ENCODE measurements around the gene HYCC2. TPM values are rescaled to one million over a fixed set of nuclear protein-coding genes. Genes with fewer than 3 reads are reported as not detected.
"Not testable (repeated sequence)": the region's sequence is repeated elsewhere in the genome, so short reads cannot be mapped to it uniquely, and the experiment has no call there.

Gene HYCC2
- total and polyA plus RNA-seq, 5 donors, result 3.1 to 17.2 (median 13.0) TPM

GRCh38 chr2:201072201-201072530 is 695 bp upstream of the HYCC2 start:
- H3K9me3 ChIP-seq (ENCODE audit: control insufficient read depth, low read length), result no peaks in the 10 kb centered on the region
- no peaks in the 10 kb centered on the region for H3K27me3 ChIP-seq (ENCODE audit: control insufficient read depth, insufficient read depth)
- ATAC-seq (no peak), DNase-seq (no peak)
- H3K4me1 ChIP-seq (ENCODE audit: control insufficient read depth, insufficient read depth, low read length), result no peaks in the 10 kb centered on the region
- peak overlapping the region; percentile 87 for H3K4me3 ChIP-seq (ENCODE audit: low read length)
- intact Hi-C loops (cut with DNase I), result loop anchor here in 2 of 4 donors (5.0 to 10.0 kb wide), 3 partner anchors 83 to 170 kb away; no protein-coding TSS in a partner anchor
- H3K27ac ChIP-seq (ENCODE audit: low read length), result peak overlapping the region; percentile 78
- WGBS, result 2% methylated on average over 5 of the region's 5 CpGs

DNA sequence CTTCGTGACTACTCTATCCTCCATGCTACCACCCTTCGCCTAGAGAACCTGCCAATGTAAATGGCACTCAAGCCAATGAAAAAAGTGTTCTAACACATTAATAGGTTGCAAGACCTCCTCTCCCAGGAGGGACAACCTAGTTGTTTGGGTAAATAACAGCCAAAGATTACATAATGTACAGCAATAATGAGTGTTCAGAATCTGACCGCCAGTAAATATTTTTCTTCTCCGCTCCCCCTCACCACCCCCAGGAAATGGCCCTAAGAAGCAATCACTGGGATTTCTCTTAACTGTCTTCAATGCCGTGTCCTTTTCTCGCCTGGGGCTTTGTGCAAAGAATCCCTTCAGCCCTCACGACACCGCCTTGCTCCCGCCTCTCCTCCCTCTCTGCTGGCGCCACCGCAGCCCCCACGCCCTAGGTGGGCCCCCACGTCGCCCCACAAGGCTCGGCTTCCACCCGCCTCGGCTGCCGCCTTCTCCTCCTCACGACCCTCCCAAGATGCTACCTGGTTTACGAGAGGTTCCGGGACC is 458 bp downstream of the HYCC2 start:
- H3K27me3 ChIP-seq (ENCODE audit: control insufficient read depth, insufficient read depth), result no peaks in the 10 kb centered on the region
- no peaks in the 10 kb centered on the region for H3K4me1 ChIP-seq (ENCODE audit: control insufficient read depth, insufficient read depth, low read length)
- H3K9me3 ChIP-seq (ENCODE audit: control insufficient read depth, low read length), result no peaks in the 10 kb centered on the region
- peak overlapping the region; percentile 87 for H3K4me3 ChIP-seq (ENCODE audit: low read length)
- peak overlapping the region; percentile 80 for H3K27ac ChIP-seq (ENCODE audit: low read length)
- ATAC-seq (peak; percentile 30 to 54), DNase-seq (no peak)
- intact Hi-C loops (cut with DNase I), result loop anchor here in 2 of 4 donors (5.0 to 10.0 kb wide), 3 partner anchors 84 to 169 kb away; no protein-coding TSS in a partner anchor
- WGBS, result under 1% methylated on average over 21 of the region's 21 CpGs

- WGBS, result 68% methylated on average over 2 of the region's 2 CpGs
- Histone ChIP-seq H3K4me1 (ENCODE audit: control insufficient read depth, insufficient read depth, low read length) (peaks cover 1% of the 10 kb centered on the region), H3K27ac (ENCODE audit: low read length) (no peak overlapping the region), H3K4me3 (ENCODE audit: low read length) (no peak overlapping the region), H3K9me3 (ENCODE audit: control insufficient read depth, low read length) (no peaks in the 10 kb centered on the region), H3K27me3 (ENCODE audit: control insufficient read depth, insufficient read depth) (no peaks in the 10 kb centered on the region)
- ATAC-seq (no peak), DNase-seq (no peak)
- intact Hi-C loops (cut with DNase I), result loop anchor here in 2 of 4 donors (5.0 to 10.0 kb wide), 2 partner anchors 163 to 350 kb away; no protein-coding TSS in a partner anchor
These were observed 6.6 kb downstream of the HYCC2 start for GRCh38 chr2:201064797-201065329.

- 96% methylated on average over 5 of the region's 5 CpGs for WGBS
- H3K27ac ChIP-seq (ENCODE audit: low read length); ATAC-seq; H3K4me3 ChIP-seq (ENCODE audit: low read length); H3K27me3 ChIP-seq (ENCODE audit: control insufficient read depth, insufficient read depth); H3K9me3 ChIP-seq (ENCODE audit: control insufficient read depth, low read length); H3K4me1 ChIP-seq (ENCODE audit: control insufficient read depth, insufficient read depth, low read length); DNase-seq: not testable (repeated sequence)
- intact Hi-C loops (cut with DNase I), result loop anchor here in 1 of 4 donors (10.0 kb wide), 1 partner anchor 349 kb away; no protein-coding TSS in a partner anchor
These were observed 8.0 kb downstream of the HYCC2 start for GRCh38 chr2:201063516-201063915.

- intact Hi-C loops (cut with DNase I), result loop anchor here in 1 of 4 donors (10.0 kb wide), 1 partner anchor 345 kb away; no protein-coding TSS in a partner anchor
- no peaks in the 10 kb centered on the region for H3K27me3 ChIP-seq (ENCODE audit: control insufficient read depth, insufficient read depth)
- ATAC-seq, result no peak
- DNase-seq, result no peak
- H3K4me3 ChIP-seq (ENCODE audit: low read length), result no peak overlapping the region
- no peaks in the 10 kb centered on the region for H3K9me3 ChIP-seq (ENCODE audit: control insufficient read depth, low read length)
- peaks cover 3% of the 10 kb centered on the region for H3K4me1 ChIP-seq (ENCODE audit: control insufficient read depth, insufficient read depth, low read length)
- WGBS, result 82% methylated on average over 10 of the region's 10 CpGs
- no peak overlapping the region for H3K27ac ChIP-seq (ENCODE audit: low read length)
These were observed 11.3 kb downstream of the HYCC2 start for GRCh38 chr2:201059961-201060755.

GRCh38 chr2:201058914-201059313 is 12.6 kb downstream of the HYCC2 start:
- 57% methylated on average over 1 of the region's 1 CpG for WGBS
- H3K4me3 ChIP-seq (ENCODE audit: low read length), result no peak overlapping the region
- peak in 1 of 2 donors; percentile 45 for ATAC-seq
- no peaks in the 10 kb centered on the region for H3K27me3 ChIP-seq (ENCODE audit: control insufficient read depth, insufficient read depth)
- no peak for DNase-seq
- H3K9me3 ChIP-seq (ENCODE audit: control insufficient read depth, low read length), result no peaks in the 10 kb centered on the region
- intact Hi-C loops (cut with DNase I), result no loop called here
- peaks cover 3% of the 10 kb centered on the region for H3K4me1 ChIP-seq (ENCODE audit: control insufficient read depth, insufficient read depth, low read length)
- H3K27ac ChIP-seq (ENCODE audit: low read length), result no peak overlapping the region

GRCh38 chr2:201057715-201058248 is 13.7 kb downstream of the HYCC2 start:
- WGBS, result 66% methylated on average over 4 of the region's 4 CpGs
- Histone ChIP-seq H3K4me1 (ENCODE audit: control insufficient read depth, insufficient read depth, low read length) (peaks cover 3% of the 10 kb centered on the region), H3K9me3 (ENCODE audit: control insufficient read depth, low read length) (no peaks in the 10 kb centered on the region), H3K27ac (ENCODE audit: low read length) (no peak overlapping the region), H3K4me3 (ENCODE audit: low read length) (no peak overlapping the region), H3K27me3 (ENCODE audit: control insufficient read depth, insufficient read depth) (no peaks in the 10 kb centered on the region)
- ATAC-seq, result peak in 1 of 2 donors; percentile 35
- no peak for DNase-seq
- intact Hi-C loops (cut with DNase I), result no loop called here

- ATAC-seq, result no peak
- no peak for DNase-seq
- H3K27me3 ChIP-seq (ENCODE audit: control insufficient read depth, insufficient read depth), result no peaks in the 10 kb centered on the region
- H3K4me3 ChIP-seq (ENCODE audit: low read length), result no peak overlapping the region
- H3K9me3 ChIP-seq (ENCODE audit: control insufficient read depth, low read length), result no peaks in the 10 kb centered on the region
- H3K4me1 ChIP-seq (ENCODE audit: control insufficient read depth, insufficient read depth, low read length), result peaks cover 3% of the 10 kb centered on the region
- H3K27ac ChIP-seq (ENCODE audit: low read length), result no peak overlapping the region
- WGBS, result 27% methylated on average over 2 of the region's 2 CpGs
- intact Hi-C loops (cut with DNase I), result no loop called here
These were observed 14.4 kb downstream of the HYCC2 start for GRCh38 chr2:201057087-201057521.

DNA sequence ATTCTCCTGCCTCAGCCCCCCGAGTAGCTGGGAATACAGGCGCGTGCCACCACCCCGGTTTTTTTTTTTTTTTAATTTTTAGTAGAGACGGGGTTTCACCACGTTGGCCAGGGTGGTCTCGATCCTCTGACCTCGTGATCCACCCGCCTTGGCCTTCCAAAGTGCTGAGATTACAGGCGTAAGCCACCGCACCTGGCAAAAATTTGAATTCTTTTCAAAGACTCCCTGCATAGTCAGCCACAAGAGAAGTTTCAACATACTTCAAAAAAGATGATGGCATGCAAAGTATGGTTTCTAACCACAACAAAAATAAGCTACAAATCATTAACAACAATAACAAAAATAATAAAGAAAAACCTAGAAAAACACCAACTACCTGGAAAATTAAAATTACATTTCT is 22.0 kb downstream of the HYCC2 start:
- intact Hi-C loops (cut with DNase I), result no loop called here
- ATAC-seq (no peak), DNase-seq (no peak)
- Histone ChIP-seq H3K4me1 (ENCODE audit: control insufficient read depth, insufficient read depth, low read length) (no peaks in the 10 kb centered on the region), H3K27ac (ENCODE audit: low read length) (no peak overlapping the region), H3K27me3 (ENCODE audit: control insufficient read depth, insufficient read depth) (no peaks in the 10 kb centered on the region), H3K4me3 (ENCODE audit: low read length) (no peak overlapping the region), H3K9me3 (ENCODE audit: control insufficient read depth, low read length) (no peaks in the 10 kb centered on the region)
- WGBS, result 98% methylated on average over 11 of the region's 11 CpGs

DNA sequence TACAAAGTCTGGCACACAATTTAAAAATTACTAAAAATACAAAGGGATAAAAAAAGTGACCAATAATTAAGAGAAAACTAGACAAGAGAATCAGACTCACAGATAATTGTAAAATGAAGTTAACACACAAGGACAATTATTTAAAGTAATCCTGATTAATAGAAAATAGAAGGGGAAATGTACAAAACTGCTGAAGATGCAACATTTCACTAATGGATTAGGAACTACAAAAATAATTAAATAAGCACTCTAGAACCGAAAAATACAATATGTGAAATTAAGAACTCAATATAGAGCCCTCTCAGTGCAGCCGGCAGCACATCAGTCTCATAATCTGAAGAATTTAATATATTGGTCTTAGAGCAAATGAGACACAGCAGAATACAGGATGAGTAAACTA is 24.6 kb downstream of the HYCC2 start:
- H3K27me3 ChIP-seq (ENCODE audit: control insufficient read depth, insufficient read depth), result no peaks in the 10 kb centered on the region
- ATAC-seq, result no peak

GRCh38 chr2:201043050-201043449 is 28.4 kb downstream of the HYCC2 start:
- ATAC-seq; intact Hi-C loops (cut with DNase I); H3K9me3 ChIP-seq (ENCODE audit: control insufficient read depth, low read length); DNase-seq; H3K27me3 ChIP-seq (ENCODE audit: control insufficient read depth, insufficient read depth); H3K27ac ChIP-seq (ENCODE audit: low read length); H3K4me1 ChIP-seq (ENCODE audit: control insufficient read depth, insufficient read depth, low read length); H3K4me3 ChIP-seq (ENCODE audit: low read length): not testable (repeated sequence)
- 90% methylated on average over 5 of the region's 5 CpGs for WGBS

More for the DNA sequence above, 24.6 kb downstream of the HYCC2 start:
- H3K27ac ChIP-seq (ENCODE audit: low read length), result no peak overlapping the region
- H3K9me3 ChIP-seq (ENCODE audit: control insufficient read depth, low read length), result no peaks in the 10 kb centered on the region
- WGBS, result 95% methylated on average over 2 of the region's 2 CpGs
- intact Hi-C loops (cut with DNase I), result no loop called here
- no peaks in the 10 kb centered on the region for H3K4me1 ChIP-seq (ENCODE audit: control insufficient read depth, insufficient read depth, low read length)
- H3K4me3 ChIP-seq (ENCODE audit: low read length), result no peak overlapping the region
- no peak for DNase-seq
